Activated T-cell treated with anti-CD3 and anti-CD28 coated beads for 1 hour (primary cell): ENCODE measurements around the gene CAPN13.

Source experiments
- DNase-seq: peaks from one replicate; pipeline ENCODE4 v3.0.0-alpha.2; 2020; ENCODE audit warnings: low read depth

Gene CAPN13

DNA sequence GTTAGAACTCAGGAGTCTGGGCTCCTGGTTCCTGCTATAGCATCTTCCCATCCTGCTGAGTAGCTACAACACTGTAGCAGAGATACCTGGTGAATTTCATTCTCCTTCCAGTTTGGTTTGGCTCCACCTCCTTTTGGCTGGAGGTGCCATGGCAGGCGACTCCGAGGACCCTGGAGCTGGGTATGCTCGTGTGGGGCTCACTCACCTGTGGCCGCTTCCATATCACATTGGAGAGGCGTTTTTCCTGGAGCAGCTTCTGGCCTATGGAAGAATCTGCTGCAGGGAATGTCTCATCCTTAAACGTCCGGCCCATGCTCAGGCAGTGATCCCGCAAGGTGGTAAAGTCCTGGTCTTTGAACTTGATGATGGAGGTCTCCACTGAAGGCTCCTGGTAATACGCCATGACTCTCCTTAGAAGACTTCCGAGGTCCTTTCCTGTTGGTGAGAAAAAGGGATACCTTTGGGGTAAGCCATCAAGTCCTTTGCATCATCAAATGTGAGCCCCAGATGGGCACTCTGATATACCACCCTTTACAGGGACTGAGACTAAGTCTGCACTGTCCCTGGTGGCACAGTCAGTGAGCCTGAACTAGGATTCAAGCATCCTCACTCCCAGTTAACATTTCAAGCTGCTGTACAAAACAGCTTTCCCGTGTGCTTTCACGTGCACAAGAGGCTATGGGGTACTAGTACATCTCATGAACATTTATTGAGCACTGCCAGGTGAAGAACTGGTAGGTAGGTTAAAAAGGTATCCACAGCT, 20.1 kb downstream of the CAPN13 start:
- DNase-seq: no peak

DNA sequence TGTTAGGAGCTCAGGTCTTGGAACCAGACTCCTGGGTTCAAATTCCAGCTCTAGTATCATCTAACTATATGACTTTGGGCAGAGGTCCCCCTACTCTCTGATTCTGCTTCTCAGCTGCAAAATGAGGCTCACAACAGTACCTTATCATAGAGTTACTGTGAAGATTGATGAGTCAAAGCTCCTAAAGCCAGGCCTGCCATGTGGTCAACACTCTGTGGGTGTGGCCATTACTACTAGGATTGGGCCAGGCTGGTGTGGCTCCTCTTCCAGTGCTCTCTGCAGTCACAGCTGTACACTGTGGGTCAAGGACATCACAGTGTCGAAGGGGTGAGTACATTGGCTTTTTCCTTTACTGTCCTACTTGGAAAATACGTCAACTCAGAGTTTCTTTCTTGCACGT, 22.6 kb downstream of the CAPN13 start:
- DNase-seq: no peak

DNA sequence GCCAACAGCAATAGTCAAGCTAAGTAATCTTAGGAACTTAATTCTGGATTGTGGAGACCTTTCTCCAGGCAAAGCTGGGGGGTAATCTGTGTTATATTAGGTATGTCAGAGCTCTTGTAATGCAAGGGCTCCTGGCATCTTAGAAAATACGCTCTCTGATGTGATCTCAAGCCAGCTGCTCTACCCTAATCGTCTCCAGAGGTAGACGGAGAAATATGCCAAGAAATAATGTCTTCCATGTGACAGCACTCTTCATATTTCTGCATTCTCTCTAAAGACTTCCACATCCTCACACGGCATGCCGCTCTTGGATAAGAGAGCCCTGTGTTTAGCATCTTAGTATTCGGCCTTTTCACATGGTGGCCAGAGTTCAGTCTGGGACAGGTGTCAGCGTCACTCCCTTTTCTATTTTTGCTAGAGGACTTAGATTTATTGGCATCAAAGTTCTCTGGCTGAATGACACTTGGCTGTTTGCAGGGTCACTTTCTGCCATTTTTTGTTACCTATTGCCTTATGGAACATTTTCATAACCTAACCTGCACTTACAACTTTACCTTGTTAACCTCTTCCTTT, 25.2 kb downstream of the CAPN13 start:
- DNase-seq: no peak

DNA sequence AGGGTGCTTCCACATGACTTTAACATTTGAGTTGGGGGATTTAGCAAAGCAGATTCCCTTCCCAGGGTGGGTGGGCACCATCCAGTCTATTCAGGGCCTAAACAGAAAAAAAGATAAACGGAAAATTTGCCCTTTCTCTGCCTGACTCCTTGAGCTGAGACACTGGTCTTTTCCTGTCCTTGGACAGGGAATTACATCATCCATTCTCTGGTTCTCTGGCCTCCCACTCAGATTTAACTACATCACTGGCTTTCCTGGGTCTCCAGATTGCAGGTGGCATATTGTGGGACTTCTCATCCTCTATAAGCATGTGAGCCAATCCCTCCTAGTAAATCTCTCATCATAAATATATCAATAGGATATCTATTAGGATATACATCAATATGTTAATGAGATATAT, 25.8 kb downstream of the CAPN13 start:
- no peak for DNase-seq

DNA sequence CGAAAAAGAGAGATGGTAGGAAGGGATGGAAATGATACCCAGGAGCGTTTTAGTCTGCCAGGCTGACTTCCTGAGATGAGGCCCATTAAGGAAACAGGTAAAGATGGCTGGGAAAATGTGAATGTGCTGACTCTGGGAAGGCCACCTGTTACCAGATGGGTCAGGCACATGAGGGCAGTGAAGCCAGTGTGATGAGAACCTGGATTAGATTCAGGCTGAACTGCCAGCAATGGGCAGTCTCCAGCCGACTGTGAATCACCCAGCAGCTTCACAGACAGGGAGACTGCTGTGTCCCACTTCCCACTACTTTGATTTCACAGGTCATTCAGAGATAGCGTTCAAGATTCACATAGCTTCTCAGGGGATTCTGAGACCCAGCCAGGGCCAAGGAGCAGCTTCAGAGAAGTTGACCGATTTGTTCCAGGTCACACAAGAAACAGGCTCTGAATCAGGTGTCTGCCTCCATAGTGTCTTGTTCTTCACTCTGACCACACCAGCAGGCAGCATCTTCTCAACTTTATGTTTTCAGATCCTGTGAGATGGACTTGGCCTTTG, 26.4 kb downstream of the CAPN13 start:
- no peak for DNase-seq

DNA sequence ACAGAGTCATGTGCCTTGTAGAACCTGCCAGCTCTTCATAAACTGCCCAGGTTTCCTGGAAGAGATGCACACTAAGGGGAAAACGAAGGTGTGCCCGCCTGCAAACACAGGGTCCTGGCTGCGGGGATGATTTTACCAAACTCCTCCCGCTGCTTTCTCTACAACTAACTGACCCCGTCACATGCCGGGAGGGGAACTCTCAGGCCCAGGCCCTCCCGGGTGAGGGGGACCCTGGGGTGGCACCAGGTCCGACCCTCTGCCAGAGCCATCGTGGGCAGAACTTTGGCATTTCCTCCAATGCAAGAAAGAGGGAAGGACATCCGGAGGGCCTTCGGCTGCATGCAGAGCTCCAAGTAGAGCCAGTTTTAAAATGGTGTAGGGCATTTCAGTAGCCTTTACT, 28.6 kb downstream of the CAPN13 start:
- no peak for DNase-seq

DNA sequence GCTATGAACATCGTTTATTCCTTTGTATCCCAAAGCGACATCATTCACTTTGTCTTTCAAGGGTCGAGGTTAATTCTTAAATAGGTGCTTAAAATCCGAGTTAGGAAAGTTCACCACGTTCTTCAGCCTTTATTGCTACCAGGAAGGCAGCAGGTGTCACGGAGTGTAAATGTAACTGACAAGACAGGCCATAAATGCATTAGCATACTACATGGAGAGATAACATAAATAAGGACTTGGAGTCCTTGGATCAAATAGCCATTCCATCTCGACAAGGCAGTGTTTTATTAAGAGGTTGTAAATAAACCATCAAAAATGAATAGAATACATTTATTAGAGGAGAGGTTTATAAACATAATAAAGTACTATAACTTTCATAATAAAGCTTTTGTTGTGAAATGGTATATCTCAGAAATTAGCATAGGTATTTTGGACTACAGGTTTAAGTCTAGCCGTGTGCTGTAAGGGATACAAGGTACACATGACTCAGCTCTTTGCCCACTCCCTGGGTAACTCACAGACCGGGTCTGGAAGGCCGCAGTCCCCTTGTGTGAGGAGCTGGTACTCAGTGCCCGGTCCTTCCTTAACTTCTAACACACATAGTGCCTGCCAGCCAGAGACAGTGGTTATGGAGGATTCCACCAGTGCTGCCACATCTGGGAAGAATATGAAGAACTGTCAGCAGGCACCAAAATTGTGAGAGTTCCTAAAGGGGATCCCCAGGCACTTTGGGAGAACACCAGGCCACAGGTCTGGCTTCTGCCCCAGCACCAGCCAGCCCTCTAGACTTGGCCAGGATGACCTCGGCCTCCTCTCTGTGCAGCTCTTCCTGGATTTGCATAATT, 29.4 kb downstream of the CAPN13 start:
- DNase-seq: no peak

DNA sequence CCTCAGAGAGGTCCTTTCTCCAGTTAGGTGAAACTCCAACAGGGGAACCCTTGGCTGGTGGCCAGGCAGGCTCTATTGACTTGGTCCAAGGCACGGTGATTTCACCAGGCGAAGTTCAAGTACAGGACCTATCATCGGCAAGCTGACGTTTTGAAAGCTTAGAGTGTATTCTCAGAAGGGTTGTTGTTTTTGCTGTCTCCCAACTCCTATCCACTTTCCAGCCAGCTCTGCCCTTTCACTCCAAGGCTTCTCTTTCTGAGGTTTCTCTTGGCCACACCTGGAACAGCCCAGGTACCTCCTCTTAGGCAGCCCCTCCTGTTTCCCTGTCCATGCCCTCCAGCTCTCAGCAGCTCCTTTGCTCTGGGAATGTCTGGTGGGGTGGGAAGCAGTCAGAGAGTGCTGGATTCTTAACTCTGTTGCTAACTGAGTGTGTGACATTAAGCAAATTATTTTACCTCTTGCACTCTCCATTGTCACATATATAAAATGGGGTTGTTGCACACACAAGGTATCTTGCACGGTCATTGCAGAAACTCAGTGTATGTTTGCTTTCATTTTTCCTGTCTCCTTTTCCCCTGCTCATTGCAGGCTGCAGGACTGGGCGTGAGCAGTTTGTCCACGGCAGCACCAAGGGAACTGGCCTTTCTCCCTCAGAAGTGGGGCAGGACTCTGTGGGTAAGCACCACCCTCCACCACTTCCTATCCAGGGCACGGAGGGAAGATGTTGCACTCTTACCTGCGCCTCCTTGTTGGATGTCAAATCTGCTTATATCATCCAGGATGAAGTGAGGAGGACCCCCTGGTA, 30.2 kb downstream of the CAPN13 start:
- no peak for DNase-seq

DNA sequence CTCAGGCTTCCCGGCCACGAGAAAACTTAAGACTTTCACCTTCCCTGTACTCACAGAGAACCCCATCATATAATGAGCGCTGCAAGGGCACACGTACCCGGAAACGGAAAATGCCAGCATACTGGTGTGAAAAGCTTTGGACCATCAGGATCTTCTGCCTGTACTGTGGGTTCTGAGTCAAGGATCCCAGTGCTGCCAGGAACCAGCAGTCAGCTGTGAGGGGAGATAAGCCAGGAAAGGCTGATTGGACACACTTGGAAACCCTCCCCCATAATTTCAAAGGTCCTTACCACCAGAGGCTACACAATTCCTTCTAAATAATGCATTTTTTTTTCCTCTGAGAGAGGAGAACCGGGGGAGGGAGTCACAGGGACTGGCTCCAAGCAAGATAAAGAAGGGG, 31.4 kb downstream of the CAPN13 start:
- no peak for DNase-seq

DNA sequence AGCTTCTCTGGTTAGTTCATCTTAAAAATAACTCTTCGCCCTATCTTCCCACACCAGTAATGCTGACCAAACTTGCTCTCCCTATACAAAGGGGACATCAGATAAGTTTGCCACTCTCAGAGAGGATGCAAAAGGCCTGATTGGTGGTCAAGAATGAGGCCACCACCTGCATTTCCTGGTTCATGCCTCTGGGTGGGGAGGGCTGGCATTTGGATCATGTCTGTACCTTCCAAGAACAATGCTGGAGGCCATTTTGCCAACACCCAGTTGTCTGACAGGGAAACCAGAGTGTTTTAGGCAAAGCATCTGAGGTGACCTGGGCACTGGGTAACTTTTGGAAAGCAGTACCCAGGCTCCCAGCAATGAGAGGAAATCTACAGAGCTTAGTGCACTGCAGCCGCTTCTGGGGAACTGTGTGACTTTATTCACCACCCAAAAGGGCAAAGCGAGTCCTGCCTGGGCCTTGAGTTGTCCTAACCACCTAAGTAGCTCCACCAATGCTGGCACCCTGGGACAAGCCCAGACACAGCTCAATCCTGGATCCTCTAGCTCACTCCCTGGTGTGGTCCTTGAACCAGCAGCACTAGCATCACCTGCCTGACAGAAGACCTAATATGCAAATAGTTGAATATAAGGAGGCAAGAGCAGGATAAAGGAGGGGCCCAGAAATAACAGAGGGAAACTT, 35.1 kb downstream of the CAPN13 start:
- DNase-seq: no peak

DNA sequence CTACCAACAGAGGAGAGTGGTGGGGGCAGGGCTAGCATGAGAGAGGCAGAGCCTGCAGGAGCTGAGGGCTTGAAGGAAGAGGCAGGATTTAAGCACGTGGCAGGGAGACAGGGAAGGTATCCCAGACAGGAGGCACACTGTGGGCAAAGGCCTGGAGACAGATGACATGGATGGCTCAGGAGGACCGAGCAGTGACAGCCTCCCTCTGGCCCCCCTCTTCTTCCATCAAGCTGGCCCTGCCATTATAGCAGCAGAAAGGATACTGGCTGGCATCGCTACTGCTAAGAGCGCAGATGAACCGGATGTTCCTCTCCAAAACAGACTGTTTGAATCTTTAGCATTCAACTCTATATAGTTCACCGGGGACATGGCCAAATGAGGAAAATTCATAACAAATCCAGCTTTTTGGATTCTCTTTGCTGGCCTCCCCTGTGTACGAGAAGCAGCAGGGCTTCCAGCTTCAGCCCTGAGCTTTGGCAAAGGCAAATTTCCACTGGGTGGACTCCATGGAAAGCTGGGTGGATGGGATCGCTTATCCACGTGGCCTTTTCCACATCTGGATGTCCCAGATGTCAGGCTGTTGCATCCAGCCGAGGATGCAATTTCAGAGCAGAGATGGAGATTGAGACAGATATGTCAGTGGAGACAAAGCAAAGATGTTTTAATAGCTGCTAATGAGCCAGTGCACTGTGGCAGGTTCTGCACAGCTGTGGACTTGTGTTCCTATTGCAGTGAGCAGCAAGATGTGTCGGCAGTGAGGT, 36.2 kb downstream of the CAPN13 start:
- DNase-seq: no peak

DNA sequence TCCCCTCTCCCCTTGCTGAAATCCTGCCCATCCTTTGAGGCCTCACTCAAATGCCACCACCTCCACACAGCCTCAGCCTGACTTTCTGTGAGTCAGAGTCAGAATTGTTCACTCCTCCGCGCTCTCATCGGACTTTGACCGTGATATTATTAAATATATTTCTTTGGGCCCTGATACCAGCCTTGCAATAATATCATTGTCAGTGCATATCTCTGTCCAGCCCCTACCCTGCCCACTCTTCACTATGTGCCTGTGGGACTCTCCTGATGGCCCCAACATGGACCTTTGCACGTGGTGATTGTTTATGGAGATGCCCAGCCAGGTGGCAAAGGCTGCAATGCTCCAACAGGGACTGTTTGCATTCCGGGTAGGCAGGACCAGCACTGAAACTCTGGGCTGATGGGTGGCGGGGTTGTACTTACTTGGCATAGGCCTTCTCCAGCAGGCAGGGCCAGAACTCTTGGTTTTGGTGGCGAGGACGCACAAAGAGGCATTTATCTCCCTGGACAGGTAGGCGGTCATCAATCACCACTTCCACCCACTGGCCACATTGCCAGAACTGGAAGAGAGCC, 37.3 kb downstream of the CAPN13 start:
- no peak for DNase-seq

DNA sequence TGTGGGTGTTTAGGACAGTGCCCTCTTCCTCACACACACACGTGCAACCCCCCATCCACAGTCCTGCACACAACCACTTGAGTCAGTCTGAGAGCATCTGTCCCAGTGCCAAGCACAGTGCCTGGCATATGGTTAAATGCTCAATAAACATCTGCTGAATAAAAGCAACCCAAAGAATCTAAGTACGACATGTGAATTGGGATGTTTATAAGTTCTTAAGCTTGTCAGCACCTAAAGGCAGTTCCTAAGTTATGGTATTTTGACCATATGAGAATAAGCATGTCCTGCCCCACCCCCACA, 37.8 kb downstream of the CAPN13 start:
- no peak for DNase-seq

DNA sequence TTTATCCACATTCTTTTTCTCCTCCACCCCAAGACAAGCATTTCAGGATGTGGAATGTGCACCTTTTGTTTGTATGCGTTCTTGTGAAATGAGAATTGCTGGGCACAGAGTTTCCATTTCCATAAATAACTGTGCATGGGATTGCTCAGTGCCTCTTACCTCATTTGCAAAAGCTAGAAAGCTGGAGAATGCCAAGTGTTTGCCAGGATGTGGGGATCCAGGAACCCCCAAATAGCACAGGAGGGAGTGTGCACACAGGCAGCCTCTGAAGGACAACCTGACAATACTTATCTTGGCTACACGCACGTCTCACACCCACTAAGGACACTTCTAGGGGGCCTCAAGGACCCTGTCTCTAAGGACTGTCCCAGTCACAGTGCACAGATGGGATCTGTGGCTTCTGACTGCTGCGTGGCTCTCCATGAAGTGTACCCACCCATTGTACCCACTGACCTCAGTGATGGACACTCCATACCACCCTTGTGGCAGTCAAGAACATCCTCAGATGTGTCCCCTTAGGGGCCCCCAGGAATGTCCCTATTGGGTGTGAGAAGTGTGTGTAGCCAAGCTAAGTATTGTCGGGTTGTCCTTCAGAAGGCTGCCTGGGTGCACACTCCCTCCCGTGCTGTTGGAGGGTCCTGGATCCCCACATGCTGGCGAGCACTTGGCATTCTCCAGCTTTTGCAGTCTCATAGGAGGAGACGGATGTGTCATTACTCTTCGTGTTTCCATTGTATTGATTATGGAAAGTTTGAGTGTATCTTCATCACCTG, 38.4 kb downstream of the CAPN13 start:
- DNase-seq: no peak

DNA sequence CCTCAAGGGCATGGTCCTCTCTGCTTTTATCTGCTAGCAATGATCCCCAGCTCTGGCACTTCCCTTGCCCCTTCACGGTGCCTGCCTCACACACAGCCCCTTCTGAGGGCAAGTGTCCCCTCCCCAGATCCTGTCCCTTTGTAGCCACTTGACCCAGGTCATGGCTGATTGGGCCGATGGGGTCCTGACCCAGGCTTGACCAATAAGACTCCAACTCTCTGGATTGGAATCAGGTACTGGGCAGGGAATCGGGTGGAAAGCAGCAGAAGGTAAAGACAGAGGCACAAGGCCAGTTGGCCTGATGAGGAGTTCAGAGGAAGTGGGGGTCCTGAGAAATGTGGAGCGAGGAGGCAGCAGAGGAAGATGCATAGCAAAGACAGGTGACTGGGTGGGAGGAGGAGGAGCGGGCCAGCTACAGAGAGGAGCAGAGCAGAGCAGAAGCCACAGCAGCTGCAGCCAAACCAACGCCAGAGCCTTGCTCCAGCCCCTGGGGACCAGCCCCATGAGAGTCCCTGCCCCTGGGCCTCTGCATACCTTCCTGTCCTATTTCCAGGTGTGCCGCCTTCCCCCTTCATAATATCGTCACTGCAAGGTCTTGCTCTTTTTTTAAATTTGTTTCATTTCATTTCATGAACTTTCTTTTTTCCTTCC, 39.1 kb downstream of the CAPN13 start:
- DNase-seq: no peak

DNA sequence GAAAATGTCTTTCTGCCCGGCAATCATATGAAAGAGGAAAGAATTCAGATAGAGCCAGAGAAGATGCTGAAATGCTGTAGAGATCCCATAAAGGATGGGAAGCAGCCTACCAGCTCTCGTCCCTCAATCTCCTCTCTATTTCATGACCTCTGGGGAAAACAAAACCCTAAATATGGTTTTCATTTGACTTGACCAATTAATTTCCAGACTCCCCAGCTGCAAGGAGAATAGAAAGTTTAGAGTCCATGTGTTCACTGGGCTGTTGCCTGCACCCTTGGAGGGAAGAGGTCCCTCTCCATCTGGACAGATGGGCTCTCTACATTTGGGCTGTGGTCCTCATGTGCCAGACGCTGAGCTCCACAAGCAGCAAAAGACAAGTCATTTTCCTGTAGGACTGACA, 40.6 kb downstream of the CAPN13 start:
- DNase-seq: no peak

DNA sequence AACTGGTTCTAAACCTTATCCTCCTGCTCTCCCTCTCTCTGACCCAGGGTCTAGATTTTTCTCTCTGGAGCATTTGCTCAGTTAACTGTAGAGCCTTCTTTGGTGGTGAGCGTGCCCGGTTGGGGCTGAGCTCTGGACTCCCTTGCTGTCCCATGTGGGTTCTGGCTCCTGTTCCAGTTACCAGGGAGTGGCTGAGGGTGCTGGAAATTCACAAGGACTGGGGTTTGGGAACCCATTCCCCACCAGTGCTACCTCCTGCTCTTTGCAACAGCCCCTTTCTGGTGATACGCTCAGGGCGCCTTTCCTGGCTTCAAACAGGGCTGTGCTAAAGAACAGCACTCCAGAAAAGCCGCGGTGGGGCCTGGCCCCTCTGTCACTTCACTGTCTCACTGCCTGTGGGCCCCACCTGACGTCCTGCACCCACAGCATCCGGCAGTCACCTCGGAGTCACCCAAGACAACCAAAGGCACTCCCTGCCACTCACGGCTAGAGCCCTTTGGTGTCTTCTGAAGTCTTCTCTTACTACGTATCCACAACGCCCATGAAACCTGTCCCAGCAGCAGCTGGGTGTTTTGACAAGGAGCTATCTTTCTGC, 41.3 kb downstream of the CAPN13 start:
- DNase-seq: no peak

DNA sequence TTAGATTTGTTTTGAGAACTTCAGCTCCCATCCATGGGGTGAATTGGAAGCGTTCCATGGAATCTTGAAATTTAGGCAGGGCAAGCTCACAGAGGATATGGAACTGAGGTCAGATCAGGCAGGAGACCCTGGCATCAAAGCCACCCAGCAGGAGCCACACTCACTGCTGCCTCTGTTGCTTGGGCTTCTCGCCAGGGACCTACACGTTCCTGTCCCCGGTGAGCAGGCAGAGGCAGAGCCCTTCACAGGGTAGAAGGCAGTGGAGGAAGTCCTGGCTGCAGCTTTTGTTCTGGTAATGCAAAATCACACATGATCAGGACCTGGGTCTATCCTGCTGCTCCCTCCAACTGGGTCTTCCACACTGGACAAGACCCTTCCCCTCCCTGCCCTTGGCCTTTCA, 42.1 kb downstream of the CAPN13 start:
- no peak for DNase-seq
